SK-N-SH (cell line): ENCODE data around the gene RAB3GAP2.
"Not testable (repeated sequence)": the region's sequence is repeated elsewhere in the genome, so short reads cannot be mapped to it uniquely, and the experiment has no call there.

Source experiments
- CHD2 ChIP-seq: fragments of 150-350 bp; IDR thresholded peaks from 2 replicates; pipeline ENCODE4 v1.6.1; 2018; ENCODE audit warnings: low read length; ENCODE audit not compliant: partially characterized antibody
- ELF1 ChIP-seq: IDR thresholded peaks from 2 replicates; pipeline ENCODE4 v1.4.0; 2012
- EZH2phosphoT487 ChIP-seq: fragments of 200-600 bp; sonication (generic); IDR thresholded peaks from 2 replicates; pipeline ENCODE4 v1.6.1; 2017; ENCODE audit warnings: low read depth, mixed run types, mild to moderate bottlenecking, antibody characterized with exemption, moderate library complexity, borderline replicate concordance
- GABPA ChIP-seq: IDR thresholded peaks from 2 replicates; pipeline ENCODE4 v1.4.0; 2012; ENCODE audit warnings: low read depth, mild to moderate bottlenecking
- GATA2 ChIP-seq: sonication (generic); formaldehyde crosslinking; IDR thresholded peaks from 2 replicates; pipeline ENCODE4 v1.5.0; 2020; ENCODE audit warnings: mild to moderate bottlenecking, missing genetic modification reagents
- RAD21 ChIP-seq: IDR thresholded peaks from 2 replicates; pipeline ENCODE4 v1.6.1; 2012; ENCODE audit warnings: mild to moderate bottlenecking, low read length
- RCOR1 ChIP-seq: fragments of 150-350 bp; IDR thresholded peaks from 2 replicates; pipeline ENCODE4 v1.6.1; 2017; ENCODE audit warnings: antibody characterized with exemption, low read length
- YY1 ChIP-seq: IDR thresholded peaks from 2 replicates; pipeline ENCODE4 v1.4.0; 2012; ENCODE audit warnings: low read depth, mild to moderate bottlenecking
- TF ChIP-seq, protein P1 (sequence below): fragments of 200-600 bp; sonication (generic); IDR thresholded peaks from 2 replicates; pipeline ENCODE4 v1.6.1; 2017; ENCODE audit warnings: antibody characterized with exemption, mild to moderate bottlenecking, moderate library complexity
- TF ChIP-seq, protein P2 (sequence below): IDR thresholded peaks from 2 replicates; pipeline ENCODE4; 2012

DNA sequence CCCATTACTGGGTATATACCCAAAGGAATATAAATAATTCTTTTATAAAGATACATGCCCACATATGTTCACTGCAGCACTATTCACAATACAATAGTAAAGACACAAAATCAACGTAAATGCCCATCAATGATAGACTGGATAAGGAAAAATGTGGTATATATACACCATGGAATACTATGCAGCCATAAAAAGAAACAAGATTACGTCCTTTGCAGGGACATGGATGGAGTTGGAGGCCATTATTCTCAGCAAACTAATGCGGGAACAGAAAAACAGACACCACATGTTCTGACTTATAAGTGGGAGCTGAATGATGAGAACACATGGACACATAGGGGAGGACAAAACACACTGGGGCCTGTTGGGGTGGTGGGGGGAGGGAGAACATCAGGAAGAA, 12.0 kb downstream of the RAB3GAP2 start:
- not testable (repeated sequence) for TF ChIP-seq YY1; GABPA; GATA2 (CRISPR knock-in tag); ELF1; RCOR1; RAD21; EZH2phosphoT487; CHD2
- TF ChIP-seq, protein P1, sequence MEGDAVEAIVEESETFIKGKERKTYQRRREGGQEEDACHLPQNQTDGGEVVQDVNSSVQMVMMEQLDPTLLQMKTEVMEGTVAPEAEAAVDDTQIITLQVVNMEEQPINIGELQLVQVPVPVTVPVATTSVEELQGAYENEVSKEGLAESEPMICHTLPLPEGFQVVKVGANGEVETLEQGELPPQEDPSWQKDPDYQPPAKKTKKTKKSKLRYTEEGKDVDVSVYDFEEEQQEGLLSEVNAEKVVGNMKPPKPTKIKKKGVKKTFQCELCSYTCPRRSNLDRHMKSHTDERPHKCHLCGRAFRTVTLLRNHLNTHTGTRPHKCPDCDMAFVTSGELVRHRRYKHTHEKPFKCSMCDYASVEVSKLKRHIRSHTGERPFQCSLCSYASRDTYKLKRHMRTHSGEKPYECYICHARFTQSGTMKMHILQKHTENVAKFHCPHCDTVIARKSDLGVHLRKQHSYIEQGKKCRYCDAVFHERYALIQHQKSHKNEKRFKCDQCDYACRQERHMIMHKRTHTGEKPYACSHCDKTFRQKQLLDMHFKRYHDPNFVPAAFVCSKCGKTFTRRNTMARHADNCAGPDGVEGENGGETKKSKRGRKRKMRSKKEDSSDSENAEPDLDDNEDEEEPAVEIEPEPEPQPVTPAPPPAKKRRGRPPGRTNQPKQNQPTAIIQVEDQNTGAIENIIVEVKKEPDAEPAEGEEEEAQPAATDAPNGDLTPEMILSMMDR = not testable (repeated sequence)
- TF ChIP-seq, protein P2, sequence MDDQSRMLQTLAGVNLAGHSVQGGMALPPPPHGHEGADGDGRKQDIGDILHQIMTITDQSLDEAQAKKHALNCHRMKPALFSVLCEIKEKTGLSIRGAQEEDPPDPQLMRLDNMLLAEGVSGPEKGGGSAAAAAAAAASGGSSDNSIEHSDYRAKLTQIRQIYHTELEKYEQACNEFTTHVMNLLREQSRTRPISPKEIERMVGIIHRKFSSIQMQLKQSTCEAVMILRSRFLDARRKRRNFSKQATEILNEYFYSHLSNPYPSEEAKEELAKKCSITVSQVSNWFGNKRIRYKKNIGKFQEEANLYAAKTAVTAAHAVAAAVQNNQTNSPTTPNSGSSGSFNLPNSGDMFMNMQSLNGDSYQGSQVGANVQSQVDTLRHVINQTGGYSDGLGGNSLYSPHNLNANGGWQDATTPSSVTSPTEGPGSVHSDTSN = not testable (repeated sequence)
